HG03439 (cell line): Measurements from ENCODE around the gene XPO4.
"Not testable (repeated sequence)": the region's sequence is repeated elsewhere in the genome, so short reads cannot be mapped to it uniquely, and the experiment has no call there.

Source experiments
- ATAC-seq: cut with Tn5 transposase; IDR thresholded peaks from one replicate; pipeline ENCODE4 v1.9.1; 2021; ENCODE audit warnings: mild to moderate bottlenecking, moderate library complexity; ENCODE audit not compliant: unreplicated experiment

Gene XPO4

GRCh38 chr13:20891768-20892167, 10.8 kb downstream of the XPO4 start:
- ATAC-seq = no peak

DNA sequence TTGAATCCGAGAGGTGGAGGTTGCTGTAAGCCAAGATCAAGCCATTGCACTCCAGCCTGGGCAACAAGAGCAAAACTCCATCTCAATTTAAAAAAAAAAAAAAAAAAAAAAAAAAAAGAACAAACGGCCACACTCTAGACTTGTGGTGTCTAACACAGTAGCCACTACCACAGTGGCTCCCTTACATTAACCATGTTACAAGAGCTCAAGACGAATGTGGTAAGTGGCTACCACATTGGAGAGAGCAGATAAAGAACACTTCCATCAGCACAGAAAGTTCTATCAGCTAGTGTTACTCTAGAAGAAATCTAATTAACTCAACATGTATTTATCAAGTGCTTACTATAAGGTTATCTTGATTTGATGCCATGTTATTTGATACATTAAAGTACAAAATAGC, 11.5 kb downstream of the XPO4 start:
- no peak for ATAC-seq

DNA sequence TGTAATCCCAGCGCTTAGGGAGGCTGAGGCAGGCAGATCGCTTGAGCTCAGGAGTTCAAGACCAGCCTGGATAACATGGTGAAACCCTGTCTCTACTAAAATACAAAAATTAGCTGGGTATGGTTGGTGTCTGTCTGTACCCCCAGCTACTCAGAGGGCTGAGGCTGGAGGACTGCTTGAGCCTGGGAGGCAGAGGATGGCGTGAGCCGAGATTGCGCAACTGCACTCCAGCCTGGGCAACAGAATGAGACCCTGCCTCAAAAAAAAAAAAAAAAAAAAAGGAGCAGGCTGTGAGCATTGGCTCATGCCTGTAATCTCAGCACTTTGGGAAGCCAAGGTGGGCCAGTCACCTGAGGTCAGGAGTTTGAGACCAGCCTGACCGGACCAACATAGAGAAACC, 12.0 kb downstream of the XPO4 start:
- not testable (repeated sequence) for ATAC-seq

GRCh38 chr13:20882206-20882605, 20.3 kb downstream of the XPO4 start:
- ATAC-seq = no peak

GRCh38 chr13:20877902-20878301, 24.6 kb downstream of the XPO4 start:
- no peak for ATAC-seq

DNA sequence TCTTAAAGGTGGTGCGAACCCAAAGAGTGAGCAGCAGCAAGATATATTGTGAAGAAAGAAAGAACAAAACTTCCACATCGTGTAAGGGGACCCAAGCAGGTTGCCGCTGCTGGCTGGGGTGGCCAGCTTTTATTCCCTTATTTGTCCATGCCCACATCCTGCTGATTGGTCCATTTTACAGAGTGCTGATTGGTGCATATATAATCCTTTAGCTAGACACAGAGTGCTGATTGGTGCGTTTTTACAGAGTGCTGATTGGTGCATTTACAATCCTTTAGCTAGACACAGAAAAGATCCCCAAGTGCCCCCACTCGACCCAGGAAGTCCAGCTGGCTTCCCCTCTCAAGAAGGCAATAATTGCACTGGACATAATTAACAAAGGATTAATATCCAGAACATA, 25.7 kb downstream of the XPO4 start:
- ATAC-seq = not testable (repeated sequence)

DNA sequence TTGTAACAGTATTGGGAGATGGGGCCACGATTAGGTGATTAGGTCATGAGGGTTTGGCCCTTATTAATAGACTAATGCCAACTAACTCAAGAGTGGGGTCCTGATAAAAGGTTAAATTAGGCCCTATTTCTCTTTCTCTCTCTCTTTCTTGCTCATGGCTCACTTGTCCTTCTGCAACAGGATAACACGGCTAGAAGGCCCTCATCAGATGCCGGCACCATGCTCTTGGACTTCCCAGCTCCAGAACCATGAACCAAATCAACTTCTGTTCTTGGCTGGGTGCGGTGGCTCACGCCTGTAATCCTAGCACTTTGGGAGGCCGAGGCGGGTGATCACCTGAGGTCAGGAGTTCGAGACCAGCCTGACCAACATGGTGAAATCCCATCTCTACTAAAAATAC, 28.1 kb downstream of the XPO4 start:
- ATAC-seq = not testable (repeated sequence)

DNA sequence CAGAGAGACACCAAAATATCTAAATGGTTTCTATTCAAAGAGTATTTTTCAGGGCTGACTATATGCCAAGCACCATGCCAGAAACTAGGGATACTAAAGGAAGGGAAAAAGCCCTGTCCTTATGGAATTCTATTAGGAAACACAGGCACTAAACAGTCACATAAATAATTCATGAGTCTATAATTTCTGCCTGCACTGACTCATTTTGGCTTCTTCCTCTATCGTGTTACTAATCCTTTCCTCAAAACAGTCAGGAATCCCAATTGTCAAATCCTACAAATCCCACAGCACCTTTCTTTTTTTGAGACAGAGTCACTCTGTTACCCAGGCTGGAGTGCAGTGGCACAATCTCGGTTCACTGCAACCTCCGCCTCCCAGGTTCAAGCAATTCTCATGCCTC, 29.2 kb downstream of the XPO4 start:
- no peak for ATAC-seq

DNA sequence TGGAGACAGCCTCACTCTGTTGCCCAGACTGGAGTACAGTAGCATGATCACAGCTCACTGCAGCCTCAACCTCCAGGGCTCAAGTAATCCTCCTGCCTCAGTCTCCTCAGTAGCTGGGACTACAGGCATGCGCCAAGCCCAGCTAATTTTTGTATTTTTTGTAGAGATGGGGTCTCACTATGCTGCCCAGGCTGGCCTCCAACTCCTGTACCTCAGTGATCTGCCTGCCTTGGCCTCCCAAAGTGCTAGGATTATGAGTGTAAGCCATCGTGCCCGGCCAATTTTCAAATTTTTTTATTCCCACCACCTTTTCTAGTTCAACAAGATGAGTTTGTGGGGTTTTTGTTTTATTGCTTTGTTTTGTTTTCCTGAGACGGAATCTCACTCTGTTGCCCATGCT, 31.7 kb downstream of the XPO4 start:
- no peak for ATAC-seq

DNA sequence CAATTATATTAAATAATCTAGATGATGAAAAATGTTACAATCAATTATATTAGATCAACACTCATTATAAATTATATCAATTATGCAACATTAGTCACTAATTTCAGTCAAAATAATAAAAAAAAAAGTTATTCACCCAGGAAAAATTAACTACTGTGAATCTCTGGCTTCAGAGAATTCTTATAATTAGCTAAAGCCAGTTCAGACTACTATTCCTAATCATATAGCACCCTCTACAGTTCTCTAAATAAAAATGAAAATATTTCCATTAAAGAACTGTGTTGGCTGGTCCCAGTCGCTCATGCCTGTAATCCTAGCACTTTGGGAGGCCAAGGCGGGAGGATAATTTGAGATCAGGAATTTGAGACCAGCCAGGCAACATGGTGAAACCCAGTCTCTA, 33.0 kb downstream of the XPO4 start:
- no peak for ATAC-seq

DNA sequence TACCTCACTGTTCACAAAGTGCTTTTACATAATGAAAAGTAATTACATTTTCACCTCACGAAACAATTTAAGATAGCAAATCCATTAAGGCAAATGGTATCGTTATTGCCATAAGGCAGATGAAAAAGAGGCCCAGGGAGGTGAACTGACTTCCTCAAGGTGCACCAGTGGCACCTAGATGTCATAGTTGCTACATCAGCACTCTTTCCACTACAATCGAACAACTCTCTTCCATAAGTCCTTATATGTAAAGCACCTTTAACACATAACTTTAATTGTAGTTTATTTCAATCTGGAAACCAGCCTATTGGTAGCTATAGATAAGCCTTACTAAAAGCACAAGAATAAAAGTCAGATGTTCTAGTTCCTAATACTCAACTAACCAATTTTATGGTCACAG, 35.1 kb downstream of the XPO4 start:
- no peak for ATAC-seq

GRCh38 chr13:20861666-20862065, 40.9 kb downstream of the XPO4 start:
- not testable (repeated sequence) for ATAC-seq

- no peak for ATAC-seq
Measured at GRCh38 chr13:20860844-20861243, 41.7 kb downstream of the XPO4 start.

DNA sequence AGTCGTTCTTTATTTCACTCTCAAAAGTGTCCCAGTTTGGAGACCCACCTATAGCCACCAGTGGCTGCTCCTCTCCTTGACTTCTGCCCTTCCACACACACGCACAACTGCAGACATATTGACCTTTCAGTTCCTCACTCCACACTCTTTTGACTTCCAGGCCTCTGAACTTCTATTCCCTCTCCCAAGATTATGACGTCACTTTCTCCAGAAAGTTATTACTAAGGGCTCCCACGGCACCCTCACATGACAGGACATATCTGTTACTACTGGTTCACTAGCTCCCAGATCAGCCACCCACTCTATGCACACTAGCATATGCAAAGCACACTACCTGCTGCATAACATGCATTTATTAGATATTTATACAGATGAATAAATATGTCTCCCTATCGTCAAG, 45.9 kb downstream of the XPO4 start:
- ATAC-seq = no peak

- ATAC-seq = no peak
Measured at GRCh38 chr13:20851844-20852402, 50.6 kb downstream of the XPO4 start.

DNA sequence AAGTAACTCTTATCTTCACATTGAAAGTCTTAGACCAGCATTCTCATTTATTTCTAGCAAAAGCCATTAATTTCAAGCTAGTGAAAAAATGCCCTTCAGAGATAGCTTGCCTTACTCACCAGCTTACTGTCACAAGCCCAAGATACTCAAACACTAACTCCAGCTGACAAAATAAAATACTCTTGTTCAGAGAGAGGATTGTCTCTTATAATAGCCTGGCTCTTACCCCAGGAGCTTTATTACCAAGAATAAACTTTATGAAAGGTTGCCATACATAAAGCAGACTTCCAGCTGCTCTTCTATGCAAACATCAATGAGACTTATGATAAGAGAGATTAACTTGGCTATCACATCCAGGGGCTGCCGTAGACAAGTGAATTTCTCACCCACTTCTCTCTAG, 53.6 kb downstream of the XPO4 start:
- ATAC-seq = no peak

DNA sequence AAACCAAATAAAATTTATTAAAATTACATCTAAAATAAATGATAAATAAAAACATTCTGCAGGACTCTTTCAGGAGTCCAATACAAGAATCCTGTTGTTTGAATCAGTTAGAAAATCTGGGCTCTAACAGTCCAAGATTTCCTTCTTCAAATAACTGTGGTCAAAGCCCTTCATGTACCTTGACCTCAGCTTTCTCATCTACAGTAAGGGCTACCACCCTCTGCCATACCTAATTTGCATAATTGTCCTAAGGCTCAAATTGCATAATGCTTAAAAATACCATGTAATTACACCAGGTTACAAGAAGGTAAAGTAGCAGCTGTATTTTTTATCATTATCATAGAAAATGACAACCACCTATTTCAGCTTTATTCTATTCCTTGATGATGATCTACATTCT, 54.3 kb downstream of the XPO4 start:
- ATAC-seq = no peak

- no peak for ATAC-seq
Measured at GRCh38 chr13:20847296-20847695, 55.2 kb downstream of the XPO4 start.

DNA sequence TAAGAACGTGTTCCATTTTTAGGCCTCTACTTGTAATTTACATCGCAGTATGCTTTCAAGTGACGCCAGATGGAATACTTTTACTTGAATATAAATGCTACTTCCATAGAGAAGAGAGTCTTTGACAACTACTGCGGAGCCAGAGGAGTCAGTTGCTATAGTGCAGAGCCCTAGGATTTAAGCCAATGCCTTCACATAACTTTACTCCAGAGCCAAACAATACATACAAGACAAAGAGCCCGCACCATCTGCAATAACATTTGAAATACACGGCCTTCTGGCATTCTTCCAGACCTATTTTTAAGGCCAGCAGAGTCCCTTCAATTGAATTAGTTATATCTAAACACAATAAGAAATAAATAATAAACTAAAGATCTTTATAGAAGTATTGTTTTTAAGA, 59.4 kb downstream of the XPO4 start:
- no peak for ATAC-seq

DNA sequence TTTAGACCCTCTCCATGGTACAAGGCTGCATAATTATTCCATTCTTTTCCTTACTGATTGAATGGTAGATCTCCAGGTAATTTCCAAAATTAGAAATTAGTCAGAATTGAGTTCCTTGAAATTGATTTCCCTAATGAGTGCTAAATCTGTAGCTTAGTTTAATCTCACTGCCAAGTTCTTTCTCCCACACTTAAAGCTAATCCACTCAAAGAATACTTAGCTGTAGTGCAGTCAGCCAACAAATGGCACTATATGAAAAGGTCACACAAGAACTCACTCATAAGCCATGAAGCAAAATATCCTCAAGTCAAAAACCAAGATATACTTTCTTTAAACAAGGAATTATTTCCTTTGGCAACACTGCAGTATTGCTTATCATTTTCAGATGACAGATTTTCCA, 62.0 kb downstream of the XPO4 start:
- ATAC-seq = no peak

GRCh38 chr13:20833900-20834679, 68.5 kb downstream of the XPO4 start:
- ATAC-seq = no peak

- ATAC-seq = no peak
Measured at GRCh38 chr13:20832861-20833260, 69.7 kb downstream of the XPO4 start.

DNA sequence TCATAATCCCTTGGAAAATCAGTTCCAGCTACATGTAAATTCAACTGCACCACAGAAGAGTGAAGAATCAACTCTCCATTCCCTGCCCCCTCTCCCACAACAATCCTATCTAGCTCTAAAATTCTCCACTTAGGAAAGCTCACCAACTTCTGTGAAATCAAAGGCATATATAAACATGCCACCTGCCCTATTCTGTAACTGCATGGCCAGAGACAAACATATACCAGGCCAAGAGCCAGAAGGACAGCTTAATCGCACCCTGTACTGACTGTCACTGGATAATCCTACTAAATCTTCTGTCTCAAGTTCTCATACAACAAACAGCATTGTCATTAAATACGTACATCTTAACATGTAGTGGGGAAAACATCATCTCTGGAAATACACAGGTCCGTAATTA, 70.6 kb downstream of the XPO4 start:
- no peak for ATAC-seq
